A673 (cell line): ENCODE measurements around the gene MRPL10.

Experiments used
- EZH2 ChIP-seq: fragments of 200-600 bp; sonication (generic); IDR thresholded peaks from 2 replicates; pipeline ENCODE4 v1.6.1; 2017; ENCODE audit warnings: borderline replicate concordance, low read depth, mild to moderate bottlenecking, mixed read lengths, antibody characterized with exemption, low read length; ENCODE audit not compliant: poor library complexity, severe bottlenecking
- TF ChIP-seq, protein P1 (sequence below): fragments of 300-800, 200-600 bp; sonication (generic); conservative IDR thresholded peaks from 2 replicates; pipeline ENCODE4 v1.5.1; 2017; ENCODE audit warnings: low read depth, mild to moderate bottlenecking, antibody characterized with exemption, low read length, moderate library complexity, mixed read lengths

- TF ChIP-seq, protein P1, sequence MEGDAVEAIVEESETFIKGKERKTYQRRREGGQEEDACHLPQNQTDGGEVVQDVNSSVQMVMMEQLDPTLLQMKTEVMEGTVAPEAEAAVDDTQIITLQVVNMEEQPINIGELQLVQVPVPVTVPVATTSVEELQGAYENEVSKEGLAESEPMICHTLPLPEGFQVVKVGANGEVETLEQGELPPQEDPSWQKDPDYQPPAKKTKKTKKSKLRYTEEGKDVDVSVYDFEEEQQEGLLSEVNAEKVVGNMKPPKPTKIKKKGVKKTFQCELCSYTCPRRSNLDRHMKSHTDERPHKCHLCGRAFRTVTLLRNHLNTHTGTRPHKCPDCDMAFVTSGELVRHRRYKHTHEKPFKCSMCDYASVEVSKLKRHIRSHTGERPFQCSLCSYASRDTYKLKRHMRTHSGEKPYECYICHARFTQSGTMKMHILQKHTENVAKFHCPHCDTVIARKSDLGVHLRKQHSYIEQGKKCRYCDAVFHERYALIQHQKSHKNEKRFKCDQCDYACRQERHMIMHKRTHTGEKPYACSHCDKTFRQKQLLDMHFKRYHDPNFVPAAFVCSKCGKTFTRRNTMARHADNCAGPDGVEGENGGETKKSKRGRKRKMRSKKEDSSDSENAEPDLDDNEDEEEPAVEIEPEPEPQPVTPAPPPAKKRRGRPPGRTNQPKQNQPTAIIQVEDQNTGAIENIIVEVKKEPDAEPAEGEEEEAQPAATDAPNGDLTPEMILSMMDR: no peak
- no peak for TF ChIP-seq EZH2
Observed at GRCh38 chr17:47838636-47839035, 7.3 kb upstream of the MRPL10 start.
